ENCODE measurements around the gene SNX21.
"Not testable (repeated sequence)": the region's sequence is repeated elsewhere in the genome, so short reads cannot be mapped to it uniquely, and the experiment has no call there.

Gene SNX21

DNA sequence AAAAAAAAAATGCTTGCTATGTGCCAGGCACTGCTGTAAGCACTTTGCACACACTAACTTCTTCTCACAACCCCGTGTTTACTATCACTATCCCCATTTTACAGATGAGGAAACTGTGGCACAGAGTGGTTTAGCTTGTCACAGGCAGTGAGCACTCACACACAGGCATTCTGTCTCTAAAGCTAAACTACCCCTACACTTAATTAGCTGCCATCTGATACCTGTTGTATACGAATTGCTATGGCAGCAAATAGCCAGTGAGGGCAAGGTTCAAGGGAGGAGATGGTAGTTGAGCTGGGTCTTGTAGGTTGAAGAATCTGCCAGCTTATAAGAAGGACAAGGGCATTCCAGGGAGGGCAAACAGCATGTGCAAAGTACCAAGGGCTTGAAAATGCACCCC is 11.7 kb upstream of the SNX21 start:
- no peak overlapping the region for H3K27ac ChIP-seq
- DNase-seq (ENCODE audit: low read depth, low spot score): no peak

DNA sequence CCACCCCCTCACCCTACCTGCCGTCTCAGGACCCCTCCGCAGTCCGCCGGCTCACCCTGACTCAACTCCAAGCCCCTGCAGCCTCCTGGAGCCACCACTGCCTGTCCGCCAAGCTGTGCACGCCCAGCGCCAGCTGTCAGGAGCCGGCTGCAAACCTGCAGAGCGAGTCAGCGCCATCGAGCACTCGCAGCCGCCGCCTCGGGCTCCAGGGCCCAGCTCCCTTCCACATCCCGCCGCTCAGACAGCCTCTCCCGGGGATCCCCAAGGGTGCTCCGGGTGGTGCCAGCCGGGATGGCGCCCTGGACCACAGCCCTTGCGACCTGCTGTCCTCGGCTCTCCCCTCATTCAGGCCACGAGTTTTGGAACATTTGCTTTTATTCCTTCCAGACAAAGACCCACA is 10.7 kb upstream of the SNX21 start:
- H3K27ac ChIP-seq: no peak overlapping the region
- DNase-seq (ENCODE audit: low read depth, low spot score): no peak

DNA sequence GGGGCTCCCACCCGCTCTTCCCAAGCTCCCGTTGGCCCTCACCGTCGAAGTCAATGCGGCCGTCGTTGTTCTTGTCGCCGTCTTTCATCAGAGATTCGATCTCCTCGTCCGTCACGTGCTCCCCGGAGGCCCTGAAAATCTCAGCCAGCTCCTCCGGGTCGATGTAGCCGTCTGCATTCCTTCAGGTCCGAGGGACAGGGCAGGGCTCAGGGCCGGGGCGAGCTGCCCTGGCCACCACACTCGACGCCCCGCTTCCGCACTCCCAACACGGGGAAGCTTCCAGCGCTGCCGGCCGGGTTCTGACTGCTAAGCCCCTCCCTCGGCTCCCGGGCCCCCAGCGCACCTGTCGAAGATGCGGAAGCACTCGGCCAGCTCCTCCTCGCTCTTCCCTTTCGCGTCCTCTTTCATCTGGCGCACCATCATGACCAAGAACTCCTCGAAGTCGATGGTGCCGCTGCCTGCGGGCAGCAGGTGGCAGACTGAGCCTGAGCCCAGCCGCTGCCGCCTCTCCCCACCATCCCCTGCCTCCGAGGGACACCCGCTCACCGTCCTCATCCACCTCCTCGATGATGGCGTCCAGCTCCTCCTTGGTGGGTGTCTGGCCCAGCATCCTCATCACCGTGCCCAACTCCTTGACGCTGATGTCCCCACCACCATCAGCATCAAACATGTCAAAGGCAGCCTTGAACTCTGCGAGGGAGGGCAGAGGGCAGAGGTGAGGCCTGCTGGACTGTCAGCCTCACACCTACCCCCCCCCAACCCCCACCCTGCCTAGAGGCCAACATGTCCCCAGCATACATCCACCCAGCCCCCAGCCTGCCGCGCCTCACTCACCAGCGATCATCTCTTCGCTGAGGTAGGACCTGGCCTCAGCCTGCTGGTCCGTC is 9.4 kb upstream of the SNX21 start:
- DNase-seq (ENCODE audit: low read depth, low spot score): no peak
- no peak overlapping the region for H3K27ac ChIP-seq

DNA sequence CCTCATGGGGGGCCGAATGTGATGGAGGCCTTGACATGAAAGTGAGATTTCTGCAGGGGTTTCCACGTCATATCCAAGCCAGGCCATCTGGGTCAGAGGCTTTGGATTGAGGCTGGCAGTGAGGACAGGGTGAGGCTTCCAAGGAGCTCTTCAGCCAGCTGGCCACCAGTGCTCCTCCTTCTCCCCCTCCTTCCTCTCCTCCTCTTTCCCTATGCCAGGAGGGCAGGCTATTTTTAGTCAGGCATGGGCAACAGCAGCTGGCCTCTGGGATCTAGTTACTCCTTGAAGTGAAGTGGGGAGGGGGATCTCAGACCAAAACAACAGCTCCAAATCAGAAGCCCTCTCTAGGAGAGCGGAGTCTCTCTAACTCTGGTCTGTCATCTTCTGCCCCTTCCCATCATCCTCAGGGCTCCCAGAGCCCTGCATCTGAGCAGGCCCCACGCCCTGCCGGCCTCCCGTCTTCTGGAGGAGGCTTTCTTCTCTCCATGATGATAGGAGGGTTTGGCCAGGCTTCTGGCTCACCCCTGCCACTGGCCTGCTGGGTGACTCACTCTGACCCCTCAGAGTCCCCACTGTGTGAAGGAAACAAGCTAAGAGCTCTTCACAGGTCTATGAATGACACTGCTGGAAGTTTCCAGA is 7.1 kb upstream of the SNX21 start:
- DNase-seq (ENCODE audit: low read depth, low spot score): no peak
- H3K27ac ChIP-seq: no peak overlapping the region

DNA sequence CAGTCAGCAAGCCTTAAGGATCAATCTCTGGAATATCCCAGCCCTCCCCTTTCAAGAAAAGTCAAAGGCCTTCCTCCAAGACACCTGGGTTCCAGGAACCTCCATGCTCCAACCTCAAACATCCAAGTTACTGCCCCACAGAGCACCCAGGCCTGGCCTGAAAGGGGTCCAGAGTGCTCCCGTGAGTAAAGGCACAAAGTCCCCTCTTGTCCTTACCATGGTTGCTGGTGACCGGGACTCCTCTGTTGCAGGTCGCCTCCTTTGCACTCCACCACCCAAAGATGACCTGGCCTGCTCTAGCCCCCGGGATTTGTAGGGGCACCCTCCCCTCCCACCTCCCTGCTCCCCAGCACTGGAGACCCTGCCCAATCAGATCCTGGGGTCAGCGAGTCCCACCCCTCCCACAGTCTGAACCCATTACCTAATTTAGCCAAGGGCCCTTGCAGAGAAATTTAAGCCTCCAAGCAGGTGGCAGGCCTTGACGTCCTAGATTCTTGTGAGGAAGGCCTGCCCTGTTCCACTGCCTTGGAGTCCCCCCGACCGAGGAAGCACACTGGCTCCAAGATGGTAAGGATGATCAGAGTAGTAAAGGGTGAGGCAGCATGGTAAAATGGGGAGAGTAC is 6.5 kb upstream of the SNX21 start, which contains the start of gene TNNC2:
Gene TNNC2, minus strand, starts transcription at position 283 of the 623 bp plus-strand sequence. Its CDS starts 64 bp downstream, at position 219.
- DNase-seq (ENCODE audit: low read depth, low spot score): no peak
- no peak within 1 kb of the TSS for H3K27ac ChIP-seq

DNA sequence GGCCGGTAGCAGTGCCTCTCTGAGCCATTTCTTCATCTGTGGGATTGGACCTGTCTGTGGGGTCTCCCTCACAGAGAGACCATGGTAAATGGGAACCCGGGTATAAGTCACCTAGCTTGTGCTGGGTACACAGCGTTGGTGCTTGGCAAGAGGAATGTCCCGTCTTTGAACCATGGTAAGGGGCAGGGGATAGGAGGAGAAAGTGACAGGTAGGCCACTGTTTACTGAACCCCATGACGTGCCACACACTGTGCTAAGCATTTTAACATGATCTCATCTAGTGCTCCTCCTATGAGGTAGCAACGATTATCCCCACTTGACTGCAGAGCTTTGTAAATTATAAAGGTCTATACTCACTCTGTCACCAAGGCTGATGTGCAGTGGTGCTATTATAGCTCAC is 5.9 kb upstream of the SNX21 start:
- no peak for DNase-seq (ENCODE audit: low read depth, low spot score)
- no peak overlapping the region for H3K27ac ChIP-seq

DNA sequence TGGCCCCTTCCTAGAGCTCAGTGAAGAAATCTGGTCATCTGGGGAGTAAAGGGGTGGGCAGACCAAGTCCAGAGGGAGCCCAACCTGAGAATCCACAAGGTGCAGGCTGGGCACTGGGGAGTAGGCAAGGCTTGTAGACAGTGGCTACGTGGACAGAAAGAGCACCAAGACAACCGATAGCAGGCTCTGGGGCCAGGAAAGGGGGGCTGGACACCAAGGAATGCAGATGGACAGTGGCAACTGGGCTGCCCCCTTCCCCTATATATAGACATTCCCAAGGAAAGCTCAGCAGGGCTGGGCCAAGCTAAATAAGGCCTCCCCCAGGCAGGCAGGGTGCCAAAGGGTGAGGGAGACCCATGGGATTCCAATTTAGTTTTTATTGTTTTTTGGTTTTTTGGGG is 5.0 kb upstream of the SNX21 start:
- no peak overlapping the region for H3K27ac ChIP-seq
- DNase-seq (ENCODE audit: low read depth, low spot score): no peak

DNA sequence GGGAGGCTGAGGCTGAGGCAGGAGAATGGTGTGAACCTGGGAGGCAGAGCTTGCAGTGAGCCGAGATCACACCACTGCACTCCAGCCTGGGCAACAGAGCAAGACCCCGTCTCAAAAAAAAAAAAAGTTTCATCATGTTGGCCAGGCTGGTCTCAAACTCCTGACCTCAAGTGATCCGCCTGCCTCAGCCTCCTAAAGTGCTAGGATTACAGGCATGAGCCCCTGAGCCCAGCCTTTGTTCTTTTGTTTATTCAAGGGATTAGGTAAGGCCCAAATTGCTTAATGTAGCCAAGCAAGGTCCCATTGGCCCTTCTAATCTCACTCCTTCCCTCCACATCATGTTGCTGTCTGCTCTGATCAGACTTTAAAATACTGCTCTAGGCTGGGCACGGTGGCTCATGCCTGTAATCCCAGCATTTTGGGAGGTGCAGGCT is 3.9 kb upstream of the SNX21 start:
- H3K27ac ChIP-seq; DNase-seq (ENCODE audit: low read depth, low spot score): not testable (repeated sequence)

DNA sequence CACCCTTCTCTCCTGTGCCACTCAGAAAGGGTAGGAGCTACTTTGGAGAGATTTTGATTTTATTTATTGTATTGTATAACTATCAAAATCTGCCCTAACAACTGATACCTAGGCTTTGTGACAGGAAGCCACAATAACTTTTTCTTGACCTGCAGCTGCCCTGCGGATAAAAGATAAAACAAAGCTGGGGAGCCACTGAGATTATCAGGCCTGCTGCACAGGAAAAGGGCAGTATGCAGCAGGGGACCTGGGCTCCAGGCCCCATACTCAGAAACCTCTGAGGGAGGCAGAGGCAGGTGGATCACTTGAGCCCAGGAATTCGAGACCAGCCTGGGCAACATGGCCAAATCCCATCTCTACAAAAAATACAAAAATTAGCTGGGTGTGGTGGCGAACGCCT is 980 bp upstream of the SNX21 start:
- DNase-seq (ENCODE audit: low read depth, low spot score): no peak
- peak overlapping the region; percentile 67 for H3K27ac ChIP-seq

DNA sequence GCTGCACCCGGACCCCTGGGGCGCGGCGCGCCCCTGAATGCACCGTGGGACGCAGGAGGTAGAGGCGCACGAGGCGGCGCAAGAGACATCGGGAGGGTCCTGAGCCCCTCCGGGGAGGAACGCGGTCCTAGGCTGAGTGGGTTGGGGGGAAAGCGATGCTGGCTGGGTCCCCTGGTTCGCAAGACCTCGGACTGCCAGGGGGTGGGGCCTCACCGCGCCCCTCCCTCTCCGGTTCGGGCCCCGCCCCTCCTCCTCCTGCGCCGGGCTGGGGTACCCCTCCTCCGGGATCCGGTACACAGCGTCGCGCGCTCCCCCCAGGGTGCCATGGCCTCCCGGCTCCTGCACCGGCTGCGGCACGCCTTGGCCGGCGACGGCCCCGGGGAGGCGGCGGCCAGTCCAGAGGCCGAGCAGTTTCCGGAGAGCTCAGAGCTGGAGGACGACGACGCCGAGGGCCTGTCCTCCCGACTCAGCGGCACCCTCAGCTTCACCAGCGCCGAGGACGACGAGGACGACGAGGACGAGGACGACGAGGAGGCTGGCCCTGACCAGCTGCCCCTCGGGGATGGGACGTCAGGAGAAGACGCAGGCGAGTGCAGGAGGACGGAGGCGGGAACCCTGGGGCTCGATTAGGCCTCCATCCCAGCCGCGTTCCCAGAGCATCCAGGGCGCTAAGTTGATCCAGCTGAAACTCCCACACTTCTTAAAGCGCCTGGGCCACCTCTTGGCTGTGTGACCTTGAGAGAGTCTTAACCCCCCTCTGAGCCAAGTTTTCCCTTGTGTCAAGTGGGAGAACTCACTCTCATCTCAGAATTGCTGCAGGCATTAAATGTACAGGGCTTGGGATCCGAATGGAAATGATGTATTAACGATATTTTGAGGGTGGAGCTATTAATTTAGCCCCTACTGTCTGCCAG is 541 bp downstream of the SNX21 start:
- H3K27ac ChIP-seq: peak overlapping the region; percentile 67
- no peak for DNase-seq (ENCODE audit: low read depth, low spot score)

DNA sequence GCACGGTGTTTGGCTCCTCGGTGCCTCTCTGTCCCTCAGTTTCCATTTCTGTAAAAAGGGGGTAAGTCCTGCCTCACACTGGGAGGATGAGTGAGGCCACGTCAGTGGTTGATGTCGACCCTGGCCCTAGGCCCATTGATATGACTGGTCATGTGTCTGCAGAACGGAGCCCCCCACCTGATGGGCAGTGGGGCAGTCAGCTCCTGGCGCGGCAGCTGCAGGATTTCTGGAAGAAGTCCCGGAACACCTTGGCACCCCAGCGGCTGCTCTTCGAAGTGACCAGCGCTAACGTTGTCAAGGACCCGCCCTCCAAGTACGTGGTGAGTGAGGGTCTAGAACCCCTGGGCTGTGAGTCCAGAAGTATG is 1.2 kb downstream of the SNX21 start:
- H3K27ac ChIP-seq: no peak overlapping the region

DNA sequence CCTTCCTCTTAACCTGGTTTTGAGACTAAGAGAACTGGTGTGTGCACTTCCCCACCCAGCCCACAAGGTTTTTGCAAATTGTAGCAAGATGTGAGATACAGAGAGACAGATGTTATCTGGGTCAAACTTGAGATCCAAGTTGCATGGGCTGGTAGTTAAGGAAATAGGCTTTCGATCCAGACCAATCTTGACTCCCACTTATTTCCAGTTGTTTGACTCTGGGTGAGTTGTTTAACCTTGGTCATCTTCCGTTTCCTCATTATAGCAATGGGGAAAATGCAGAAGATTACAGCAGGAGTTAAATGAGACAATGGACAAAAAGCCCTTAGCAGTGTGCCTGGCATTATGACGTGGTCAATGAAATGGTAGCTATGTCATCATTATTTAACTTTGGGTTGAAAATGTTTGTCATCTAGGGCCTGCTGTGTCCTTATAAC is 1.7 kb downstream of the SNX21 start:
- H3K27ac ChIP-seq: no peak overlapping the region
- DNase-seq (ENCODE audit: low read depth, low spot score): no peak

More for the DNA sequence above, 1.2 kb downstream of the SNX21 start:
- no peak for DNase-seq (ENCODE audit: low read depth, low spot score)

DNA sequence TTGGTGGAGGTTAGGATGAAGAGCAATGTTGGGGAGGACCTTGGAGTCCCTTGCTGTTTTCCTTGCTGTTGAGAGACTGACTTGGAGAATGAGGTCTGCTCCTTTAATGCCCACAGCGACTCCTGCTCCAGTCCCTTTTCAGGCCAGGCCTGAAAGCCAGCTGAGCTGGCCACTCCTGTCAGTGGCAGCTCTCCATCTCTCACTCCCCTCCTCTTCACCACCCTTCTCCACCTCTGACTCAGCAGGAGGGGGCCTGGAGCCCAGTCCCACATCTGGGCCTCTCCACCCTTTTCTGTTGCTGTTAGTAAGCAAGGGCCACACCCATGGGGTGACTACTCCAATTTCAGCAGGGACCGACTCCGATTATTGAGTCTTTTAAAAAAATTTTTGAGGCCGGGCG is 2.2 kb downstream of the SNX21 start:
- H3K27ac ChIP-seq: no peak overlapping the region
- DNase-seq (ENCODE audit: low read depth, low spot score): no peak

DNA sequence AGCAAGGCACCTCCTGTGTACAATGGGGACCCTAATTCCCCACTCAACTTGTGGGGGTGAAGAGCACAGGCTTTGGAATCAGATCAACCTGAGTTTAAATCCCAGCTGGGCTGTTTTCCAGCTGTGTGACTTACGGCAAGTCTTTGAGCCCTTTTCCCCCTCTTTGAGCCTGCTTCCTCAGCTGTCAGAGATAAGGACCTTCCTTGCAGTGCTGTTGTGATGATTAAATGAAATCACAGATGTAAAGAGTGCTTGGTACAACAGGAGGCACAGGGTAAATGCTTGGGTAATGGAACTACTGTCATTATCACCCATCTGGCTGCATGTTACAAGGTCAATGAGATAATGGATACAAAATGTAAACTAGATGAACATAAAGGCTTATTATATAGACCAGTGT is 3.2 kb downstream of the SNX21 start:
- no peak for DNase-seq (ENCODE audit: low read depth, low spot score)
- H3K27ac ChIP-seq: no peak overlapping the region

DNA sequence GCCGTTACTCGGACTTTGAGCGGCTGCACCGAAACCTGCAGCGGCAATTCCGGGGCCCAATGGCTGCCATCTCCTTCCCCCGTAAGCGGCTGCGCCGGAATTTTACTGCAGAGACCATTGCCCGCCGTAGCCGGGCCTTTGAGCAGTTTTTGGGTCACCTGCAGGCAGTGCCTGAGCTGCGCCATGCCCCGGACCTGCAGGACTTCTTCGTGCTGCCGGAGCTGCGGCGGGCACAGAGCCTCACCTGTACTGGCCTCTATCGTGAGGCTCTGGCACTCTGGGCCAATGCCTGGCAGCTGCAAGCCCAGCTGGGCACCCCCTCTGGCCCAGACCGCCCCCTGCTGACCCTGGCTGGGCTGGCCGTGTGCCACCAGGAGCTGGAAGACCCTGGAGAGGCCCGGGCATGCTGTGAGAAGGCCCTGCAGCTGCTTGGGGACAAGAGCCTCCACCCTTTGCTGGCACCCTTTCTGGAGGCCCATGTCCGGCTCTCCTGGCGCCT is 7.2 kb downstream of the SNX21 start:
- no peak overlapping the region for H3K27ac ChIP-seq
- no peak for DNase-seq (ENCODE audit: low read depth, low spot score)

DNA sequence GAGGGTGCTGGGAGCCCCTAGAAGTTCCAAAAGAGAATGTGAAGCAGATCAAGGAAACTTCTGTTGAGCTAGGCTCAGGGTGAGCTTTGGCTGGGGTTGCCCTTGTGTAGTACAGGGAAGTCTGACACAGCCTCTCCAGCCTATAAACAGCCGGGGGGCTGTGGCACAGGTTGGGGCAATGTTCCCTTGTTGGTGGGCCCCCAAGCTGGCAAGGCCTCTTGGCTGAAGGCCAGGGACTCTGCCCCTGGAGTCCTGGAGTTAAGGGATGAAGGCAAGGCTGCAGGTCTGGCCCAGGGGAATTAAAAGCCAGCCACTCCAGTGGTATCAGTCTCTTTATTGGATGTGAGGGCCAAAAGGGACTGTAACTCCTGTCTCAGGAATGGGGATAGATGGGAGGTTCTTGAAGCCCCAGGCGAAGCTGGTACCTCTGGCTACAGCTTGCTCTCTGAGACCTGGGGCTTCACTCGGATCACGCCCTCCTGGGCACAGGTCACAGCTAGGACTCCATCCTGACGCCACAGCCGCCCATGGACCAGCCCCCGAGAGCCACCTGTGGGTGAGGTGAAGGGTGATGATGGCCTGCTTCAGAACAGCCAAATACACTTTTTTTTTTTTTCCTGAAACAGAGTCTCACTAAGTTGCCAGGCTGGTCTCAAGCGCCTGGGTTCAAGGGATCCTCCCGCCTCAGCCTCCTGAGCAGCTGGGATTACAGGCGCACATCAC is 8.0 kb downstream of the SNX21 start:
- H3K27ac ChIP-seq: no peak overlapping the region
- no peak for DNase-seq (ENCODE audit: low read depth, low spot score)

DNA sequence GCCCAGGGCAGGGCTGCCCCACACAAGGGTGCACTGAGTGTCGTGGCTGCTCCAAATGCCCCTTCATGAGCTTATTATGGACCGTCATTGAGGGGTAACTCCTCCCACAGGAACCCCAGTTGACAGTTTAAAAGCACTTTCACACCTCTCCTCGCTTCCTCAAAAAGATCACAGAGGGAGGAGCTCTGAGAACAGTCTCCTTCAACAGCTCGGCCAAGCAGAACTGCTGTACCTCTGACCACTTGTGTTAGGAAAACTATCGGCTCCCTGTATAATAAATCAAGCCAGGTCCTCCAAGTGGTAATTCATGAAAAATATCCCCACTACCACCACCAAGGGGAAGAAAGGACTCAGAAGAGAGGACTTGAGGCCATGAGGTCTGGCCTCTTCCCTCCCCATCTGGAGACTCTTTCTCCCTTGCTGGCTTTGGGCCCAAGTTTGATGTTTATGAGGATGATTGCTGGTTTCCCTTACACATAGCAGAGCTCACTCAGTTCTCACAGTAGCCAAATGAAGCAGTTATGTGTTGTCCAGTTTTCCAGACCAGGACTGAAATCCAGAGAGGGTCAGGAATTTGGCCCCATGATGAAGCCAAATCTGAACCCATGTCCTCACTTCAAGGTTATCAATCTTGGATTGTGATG is 8.7 kb downstream of the SNX21 start:
- no peak for DNase-seq (ENCODE audit: low read depth, low spot score)
- H3K27ac ChIP-seq: no peak overlapping the region

DNA sequence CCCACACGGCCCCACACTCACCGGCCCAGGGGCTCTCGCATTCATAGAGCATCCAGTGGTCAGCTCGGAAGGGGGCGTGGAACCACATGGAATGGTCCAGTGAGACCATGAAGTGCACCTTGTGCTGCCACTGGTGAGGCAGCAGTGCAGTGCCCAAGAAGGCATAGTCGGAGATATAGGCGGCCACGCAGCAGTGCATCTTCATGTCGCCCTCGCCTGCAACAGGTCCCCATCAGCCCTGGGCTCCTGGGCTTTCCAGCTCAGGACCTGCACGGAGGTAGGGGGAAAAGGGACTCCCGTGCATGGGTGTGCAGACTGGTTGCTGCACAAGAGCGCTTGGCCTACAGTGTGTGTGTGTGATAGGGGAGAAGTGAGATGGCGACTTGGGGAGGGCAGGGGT is 9.9 kb downstream of the SNX21 start:
- no peak for DNase-seq (ENCODE audit: low read depth, low spot score)
- H3K27ac ChIP-seq: no peak overlapping the region

DNA sequence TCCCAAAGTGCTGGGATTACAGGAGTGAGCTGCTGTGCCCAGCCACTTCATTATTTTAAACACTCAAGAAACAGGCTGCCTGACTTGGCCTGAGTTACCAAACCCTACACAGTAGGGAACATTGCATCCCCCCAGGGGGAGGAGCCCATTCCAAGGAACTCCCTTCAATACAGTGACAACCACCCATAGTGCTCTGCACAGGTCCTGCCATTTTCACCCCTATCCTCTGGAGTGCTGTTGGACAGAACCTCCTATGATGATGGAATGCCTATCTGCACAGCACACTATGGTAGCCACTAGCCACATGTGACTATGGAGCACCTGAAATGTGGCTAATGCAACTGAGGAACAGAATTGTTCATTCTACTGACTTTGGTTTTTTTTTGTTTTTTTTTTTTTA is 11.9 kb downstream of the SNX21 start:
- no peak for DNase-seq (ENCODE audit: low read depth, low spot score)
- H3K27ac ChIP-seq: no peak overlapping the region
